ENCODE data around the gene MNDA. TPM values are rescaled to one million over a fixed set of nuclear protein-coding genes. Genes with fewer than 3 reads are reported as not detected.

MNDA gene
- total and polyA plus RNA-seq, 4 donors, result 3.3 to 38.1 (median 4.7) TPM

DNA sequence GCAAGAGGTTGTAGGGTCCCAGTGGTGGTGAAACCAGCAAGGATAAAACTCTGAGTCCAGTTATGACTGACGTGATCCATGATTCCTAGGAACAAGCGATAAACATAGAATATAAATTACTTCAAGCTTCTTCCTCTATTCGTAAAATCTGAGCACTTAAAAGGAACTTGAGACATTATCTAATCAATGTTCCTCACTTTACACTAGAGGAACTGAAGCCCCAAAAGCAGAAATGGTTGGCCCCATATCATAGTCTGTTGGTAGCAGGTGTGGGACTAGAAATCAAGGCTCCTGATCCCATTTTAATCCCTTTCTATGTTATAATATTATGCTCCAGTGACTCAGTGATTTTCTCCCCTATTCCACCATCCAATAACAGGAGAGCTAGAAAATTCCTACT lies 21.9 kb upstream of the MNDA start:
- Histone ChIP-seq H3K27ac (ENCODE audit: low read depth, low read length) (no peak overlapping the region), H3K4me1 (ENCODE audit: control insufficient read depth, insufficient read depth, low read length) (no peaks in the 10 kb centered on the region)
- 100% methylated on average over 1 of the region's 3 CpGs for WGBS (ENCODE audit: insufficient coverage)

GRCh38 chr1:158809862-158810261 lies 21.3 kb upstream of the MNDA start:
- no peaks in the 10 kb centered on the region for H3K36me3 ChIP-seq (ENCODE audit: control insufficient read depth, insufficient read depth, low read length)
- WGBS (ENCODE audit: insufficient coverage), result 100% methylated on average over 1 of the region's 5 CpGs
- no peaks in the 10 kb centered on the region for H3K9me3 ChIP-seq (ENCODE audit: control insufficient read depth, insufficient read depth, low read length)
- H3K27me3 ChIP-seq (ENCODE audit: control insufficient read depth, insufficient read depth, low read length), result no peaks in the 10 kb centered on the region
- no peak overlapping the region for H3K27ac ChIP-seq (ENCODE audit: low read depth, low read length)
- DNase-seq (ENCODE audit: low read depth in 4 of 6, low spot score in 6 of 6), result no peak
- no peak overlapping the region for H3K4me3 ChIP-seq (ENCODE audit: low read depth, low read length)
- no peaks in the 10 kb centered on the region for H3K4me1 ChIP-seq (ENCODE audit: control insufficient read depth, insufficient read depth, low read length)

More for the DNA sequence above, 21.9 kb upstream of the MNDA start:
- Histone ChIP-seq H3K27me3 (ENCODE audit: control insufficient read depth, insufficient read depth, low read length) (no peaks in the 10 kb centered on the region), H3K36me3 (ENCODE audit: control insufficient read depth, insufficient read depth, low read length) (no peaks in the 10 kb centered on the region), H3K4me3 (ENCODE audit: low read depth, low read length) (no peak overlapping the region), H3K9me3 (ENCODE audit: control insufficient read depth, insufficient read depth, low read length) (no peaks in the 10 kb centered on the region)
- no peak for DNase-seq (ENCODE audit: low read depth in 4 of 6, low spot score in 6 of 6)

DNA sequence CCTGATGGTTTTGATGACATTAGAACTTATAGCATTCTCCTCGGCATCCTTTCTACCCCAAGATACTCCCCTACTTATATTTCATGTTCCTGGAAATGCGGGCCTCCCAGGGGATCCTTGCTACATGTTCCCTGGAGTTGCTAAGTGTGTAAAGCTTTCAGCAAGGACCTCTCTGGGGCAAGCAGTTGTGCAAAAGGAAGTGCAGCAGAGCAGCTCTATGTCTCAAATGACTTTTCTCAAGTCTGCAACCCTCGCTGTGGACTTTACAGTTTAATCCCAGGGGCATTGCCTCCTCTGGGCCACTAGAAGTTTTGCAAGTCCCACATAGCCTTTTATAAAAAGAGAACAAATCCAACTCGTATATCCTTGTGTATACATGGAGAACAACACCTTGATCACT lies 20.8 kb upstream of the MNDA start:
- WGBS (ENCODE audit: insufficient coverage), result 75% methylated on average over 1 of the region's 4 CpGs
- Histone ChIP-seq H3K9me3 (ENCODE audit: control insufficient read depth, insufficient read depth, low read length) (no peaks in the 10 kb centered on the region), H3K4me3 (ENCODE audit: low read depth, low read length) (no peak overlapping the region), H3K27me3 (ENCODE audit: control insufficient read depth, insufficient read depth, low read length) (no peaks in the 10 kb centered on the region), H3K36me3 (ENCODE audit: control insufficient read depth, insufficient read depth, low read length) (no peaks in the 10 kb centered on the region), H3K27ac (ENCODE audit: low read depth, low read length) (no peak overlapping the region), H3K4me1 (ENCODE audit: control insufficient read depth, insufficient read depth, low read length) (no peaks in the 10 kb centered on the region)
- no peak for DNase-seq (ENCODE audit: low read depth in 4 of 6, low spot score in 6 of 6)

GRCh38 chr1:158812336-158812735 lies 18.8 kb upstream of the MNDA start:
- H3K4me1 ChIP-seq (ENCODE audit: control insufficient read depth, insufficient read depth, low read length), result no peaks in the 10 kb centered on the region
- H3K27me3 ChIP-seq (ENCODE audit: control insufficient read depth, insufficient read depth, low read length), result no peaks in the 10 kb centered on the region
- no peaks in the 10 kb centered on the region for H3K9me3 ChIP-seq (ENCODE audit: control insufficient read depth, insufficient read depth, low read length)
- H3K36me3 ChIP-seq (ENCODE audit: control insufficient read depth, insufficient read depth, low read length), result no peaks in the 10 kb centered on the region
- no CpG with 5 or more reads among the region's 2 CpGs for WGBS (ENCODE audit: insufficient coverage)
- DNase-seq (ENCODE audit: low read depth in 4 of 6, low spot score in 6 of 6), result peak in 1 of 6 donors; percentile 6
- no peak overlapping the region for H3K27ac ChIP-seq (ENCODE audit: low read depth, low read length)
- no peak overlapping the region for H3K4me3 ChIP-seq (ENCODE audit: low read depth, low read length)

DNA sequence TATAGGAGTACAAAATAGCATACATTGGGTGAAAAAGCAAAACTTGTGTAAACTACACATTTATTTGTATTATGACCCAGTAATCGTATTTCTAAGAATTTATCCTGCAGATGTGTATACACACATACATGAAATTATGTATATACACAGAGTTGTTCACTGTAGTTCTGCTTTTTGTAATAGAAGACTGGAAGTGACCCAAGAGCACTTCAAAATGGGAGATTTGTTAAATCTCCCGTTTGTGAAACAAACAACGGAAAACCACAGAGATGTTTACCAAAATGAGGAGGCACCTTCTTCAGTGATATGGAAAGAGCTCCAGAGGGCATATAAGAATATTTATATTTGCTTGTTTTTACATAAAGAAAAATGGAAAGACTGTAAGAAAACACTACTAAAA lies 18.0 kb upstream of the MNDA start:
- no peak for DNase-seq (ENCODE audit: low read depth in 4 of 6, low spot score in 6 of 6)
- 80% methylated on average over 2 of the region's 3 CpGs for WGBS (ENCODE audit: insufficient coverage)
- no peak overlapping the region for H3K4me3 ChIP-seq (ENCODE audit: low read depth, low read length)
- no peaks in the 10 kb centered on the region for H3K27me3 ChIP-seq (ENCODE audit: control insufficient read depth, insufficient read depth, low read length)
- H3K9me3 ChIP-seq (ENCODE audit: control insufficient read depth, insufficient read depth, low read length), result no peaks in the 10 kb centered on the region
- no peaks in the 10 kb centered on the region for H3K4me1 ChIP-seq (ENCODE audit: control insufficient read depth, insufficient read depth, low read length)
- no peak overlapping the region for H3K27ac ChIP-seq (ENCODE audit: low read depth, low read length)
- H3K36me3 ChIP-seq (ENCODE audit: control insufficient read depth, insufficient read depth, low read length), result no peaks in the 10 kb centered on the region

DNA sequence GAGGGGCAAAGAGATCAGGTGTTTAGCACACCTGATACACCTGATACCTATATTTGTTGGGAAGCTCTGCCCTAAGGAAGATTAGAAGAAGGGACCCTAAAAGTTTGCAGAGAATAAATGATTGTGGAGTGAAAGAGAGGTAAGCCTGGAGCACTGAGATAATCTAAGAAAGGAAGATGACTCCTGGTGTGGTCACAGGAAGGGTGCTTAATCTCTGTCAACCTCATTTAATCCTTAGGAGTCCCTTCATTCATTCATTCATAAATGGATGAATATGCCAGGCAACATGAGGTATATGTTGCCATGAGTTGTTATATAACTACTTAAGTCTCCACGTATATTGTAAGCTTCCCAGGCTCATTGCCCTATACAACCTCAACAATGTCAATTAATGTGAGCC lies 16.2 kb upstream of the MNDA start:
- no CpG with 5 or more reads among the region's 1 CpG for WGBS (ENCODE audit: insufficient coverage)
- no peaks in the 10 kb centered on the region for H3K36me3 ChIP-seq (ENCODE audit: control insufficient read depth, insufficient read depth, low read length)
- no peaks in the 10 kb centered on the region for H3K27me3 ChIP-seq (ENCODE audit: control insufficient read depth, insufficient read depth, low read length)
- DNase-seq (ENCODE audit: low read depth in 4 of 6, low spot score in 6 of 6), result no peak
- no peak overlapping the region for H3K27ac ChIP-seq (ENCODE audit: low read depth, low read length)
- no peak overlapping the region for H3K4me3 ChIP-seq (ENCODE audit: low read depth, low read length)
- H3K4me1 ChIP-seq (ENCODE audit: control insufficient read depth, insufficient read depth, low read length), result no peaks in the 10 kb centered on the region
- no peaks in the 10 kb centered on the region for H3K9me3 ChIP-seq (ENCODE audit: control insufficient read depth, insufficient read depth, low read length)

GRCh38 chr1:158818560-158818959 lies 12.6 kb upstream of the MNDA start:
- no peaks in the 10 kb centered on the region for H3K9me3 ChIP-seq (ENCODE audit: control insufficient read depth, insufficient read depth, low read length)
- H3K4me1 ChIP-seq (ENCODE audit: control insufficient read depth, insufficient read depth, low read length), result no peaks in the 10 kb centered on the region
- H3K27ac ChIP-seq (ENCODE audit: low read depth, low read length), result no peak overlapping the region
- WGBS (ENCODE audit: insufficient coverage), result no CpG with 5 or more reads among the region's 1 CpG
- H3K36me3 ChIP-seq (ENCODE audit: control insufficient read depth, insufficient read depth, low read length), result no peaks in the 10 kb centered on the region
- H3K27me3 ChIP-seq (ENCODE audit: control insufficient read depth, insufficient read depth, low read length), result no peaks in the 10 kb centered on the region
- DNase-seq (ENCODE audit: low read depth in 4 of 6, low spot score in 6 of 6), result no peak
- H3K4me3 ChIP-seq (ENCODE audit: low read depth, low read length), result no peak overlapping the region

DNA sequence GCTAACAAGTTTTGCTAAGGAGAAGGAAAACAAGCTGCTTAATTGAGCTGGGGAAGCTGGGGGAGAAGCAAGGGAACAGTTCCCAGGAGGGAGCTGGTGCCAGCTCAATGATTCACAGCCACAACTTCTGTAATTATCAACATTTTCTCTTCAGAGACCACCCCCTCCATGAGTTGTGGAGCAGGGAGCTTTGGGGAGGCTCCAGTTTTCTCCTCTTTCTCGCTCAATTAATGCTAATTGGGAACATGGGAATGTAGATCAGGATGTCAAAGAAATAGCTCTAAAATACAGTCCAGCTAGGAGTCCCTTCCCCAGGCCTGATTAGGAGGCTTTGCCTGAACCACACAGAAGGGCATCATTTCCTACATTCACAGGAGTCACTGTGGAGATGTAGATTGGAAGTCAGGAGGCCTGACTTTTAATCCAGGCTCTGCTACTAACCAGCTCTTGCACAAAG lies 12.1 kb upstream of the MNDA start:
- DNase-seq (ENCODE audit: low read depth in 4 of 6, low spot score in 6 of 6), result peak in 3 of 6 donors; percentile 7 to 58 (median 46)
- H3K27ac ChIP-seq (ENCODE audit: low read depth, low read length), result no peak overlapping the region
- no peaks in the 10 kb centered on the region for H3K9me3 ChIP-seq (ENCODE audit: control insufficient read depth, insufficient read depth, low read length)
- no peaks in the 10 kb centered on the region for H3K4me1 ChIP-seq (ENCODE audit: control insufficient read depth, insufficient read depth, low read length)
- no peaks in the 10 kb centered on the region for H3K27me3 ChIP-seq (ENCODE audit: control insufficient read depth, insufficient read depth, low read length)
- no CpG with 5 or more reads among the region's 1 CpG for WGBS (ENCODE audit: insufficient coverage)
- no peaks in the 10 kb centered on the region for H3K36me3 ChIP-seq (ENCODE audit: control insufficient read depth, insufficient read depth, low read length)
- H3K4me3 ChIP-seq (ENCODE audit: low read depth, low read length), result no peak overlapping the region

- Histone ChIP-seq H3K27me3 (ENCODE audit: control insufficient read depth, insufficient read depth, low read length) (no peaks in the 10 kb centered on the region), H3K4me1 (ENCODE audit: control insufficient read depth, insufficient read depth, low read length) (no peaks in the 10 kb centered on the region), H3K36me3 (ENCODE audit: control insufficient read depth, insufficient read depth, low read length) (no peaks in the 10 kb centered on the region), H3K4me3 (ENCODE audit: low read depth, low read length) (no peak overlapping the region), H3K27ac (ENCODE audit: low read depth, low read length) (no peak overlapping the region), H3K9me3 (ENCODE audit: control insufficient read depth, insufficient read depth, low read length) (no peaks in the 10 kb centered on the region)
- no peak for DNase-seq (ENCODE audit: low read depth in 4 of 6, low spot score in 6 of 6)
- 100% methylated on average over 1 of the region's 7 CpGs for WGBS (ENCODE audit: insufficient coverage)
Measured at GRCh38 chr1:158819461-158820443, 11.4 kb upstream of the MNDA start.

DNA sequence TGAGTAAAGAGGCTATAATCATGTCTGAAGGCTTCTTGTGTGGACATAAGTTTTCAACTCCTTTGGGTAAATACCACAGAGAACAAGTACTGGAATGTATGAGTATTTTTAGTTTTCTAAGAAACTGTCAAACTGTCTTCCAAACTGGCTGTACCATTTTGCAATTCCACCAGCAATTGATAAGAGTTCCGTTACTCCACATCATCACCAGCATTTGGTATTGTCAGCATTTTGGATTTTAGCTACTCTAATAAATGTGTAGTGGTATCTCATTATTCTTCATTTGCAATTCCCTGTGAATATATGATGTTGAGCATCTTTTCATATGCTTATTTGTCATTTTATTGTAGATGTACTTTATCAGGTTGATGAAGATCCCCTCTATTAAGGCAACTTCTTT lies 9.4 kb upstream of the MNDA start:
- WGBS (ENCODE audit: insufficient coverage), result no CpG with 5 or more reads among the region's 1 CpG

More for the DNA sequence above, 9.4 kb upstream of the MNDA start:
- no peaks in the 10 kb centered on the region for H3K36me3 ChIP-seq (ENCODE audit: control insufficient read depth, insufficient read depth, low read length)
- H3K9me3 ChIP-seq (ENCODE audit: control insufficient read depth, insufficient read depth, low read length), result no peaks in the 10 kb centered on the region
- H3K4me1 ChIP-seq (ENCODE audit: control insufficient read depth, insufficient read depth, low read length), result no peaks in the 10 kb centered on the region
- no peaks in the 10 kb centered on the region for H3K27me3 ChIP-seq (ENCODE audit: control insufficient read depth, insufficient read depth, low read length)
- DNase-seq (ENCODE audit: low read depth in 4 of 6, low spot score in 6 of 6), result no peak
- H3K27ac ChIP-seq (ENCODE audit: low read depth, low read length), result no peak overlapping the region
- no peak overlapping the region for H3K4me3 ChIP-seq (ENCODE audit: low read depth, low read length)
